ENCODE results near the gene GPC6.

The GPC6 gene

DNA sequence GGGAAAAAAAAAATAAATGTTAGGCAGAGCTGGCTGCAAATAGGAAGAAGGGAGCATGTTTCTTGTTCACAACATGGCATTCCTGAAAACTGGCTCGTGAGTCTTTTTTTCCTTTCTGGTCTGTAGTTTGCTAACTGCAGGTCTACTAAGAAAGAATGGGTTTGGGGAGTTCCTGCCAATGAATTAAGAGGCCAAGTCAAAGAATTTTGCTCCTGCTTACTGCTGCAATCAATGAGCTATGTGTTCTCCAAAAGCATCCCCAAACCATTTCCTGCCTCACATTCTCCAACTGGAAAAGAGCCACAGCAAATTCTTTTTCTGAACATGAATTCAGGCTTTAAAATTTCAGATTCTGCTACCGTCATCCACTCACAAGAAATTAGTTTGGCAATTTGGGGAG, 1164.3 kb downstream of the GPC6 start:
- no peak for DNase-seq

DNA sequence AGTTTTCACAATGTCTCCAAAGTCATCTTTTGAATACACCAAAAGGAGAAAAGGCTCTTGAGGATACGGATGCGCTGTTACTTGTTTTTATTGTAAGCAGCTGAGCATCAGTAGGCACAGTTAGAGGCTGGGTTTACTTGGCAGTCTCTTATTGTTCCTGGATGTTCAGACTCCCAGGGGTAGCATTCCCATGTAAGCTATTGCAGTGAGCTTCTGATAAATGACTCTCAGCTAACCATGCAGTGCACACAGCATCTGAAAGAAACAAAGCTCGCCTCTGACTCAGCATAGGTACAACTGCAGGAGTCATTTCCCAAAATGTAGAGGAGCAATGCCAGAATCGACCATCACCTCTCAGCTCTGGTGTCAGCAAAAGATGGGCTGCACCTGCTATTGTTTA, 1168.1 kb downstream of the GPC6 start:
- DNase-seq = no peak

- no peak for DNase-seq
These were observed 1169.3 kb downstream of the GPC6 start for GRCh38 chr13:94395860-94396259.

GRCh38 chr13:94399812-94400211, 1173.2 kb downstream of the GPC6 start:
- no peak for DNase-seq

DNA sequence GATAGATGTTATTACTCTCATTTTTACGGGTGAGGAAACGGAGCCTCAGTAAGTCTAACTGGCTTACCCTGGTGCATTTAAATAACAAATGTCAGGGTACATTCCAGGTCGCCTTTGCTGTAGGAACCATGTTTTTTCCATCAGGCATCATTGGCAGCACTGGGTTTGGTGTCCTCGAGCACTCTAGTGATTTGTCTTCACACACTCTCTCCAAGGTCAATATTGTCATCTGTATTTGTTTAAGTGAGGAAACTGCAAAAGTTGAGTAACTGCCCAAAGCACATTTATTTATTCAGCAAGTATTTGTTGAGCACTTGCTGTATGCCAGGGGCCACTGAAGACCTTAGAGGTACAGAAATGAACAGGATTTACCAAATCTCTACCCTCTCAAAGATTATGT, 1174.3 kb downstream of the GPC6 start:
- no peak for DNase-seq

DNA sequence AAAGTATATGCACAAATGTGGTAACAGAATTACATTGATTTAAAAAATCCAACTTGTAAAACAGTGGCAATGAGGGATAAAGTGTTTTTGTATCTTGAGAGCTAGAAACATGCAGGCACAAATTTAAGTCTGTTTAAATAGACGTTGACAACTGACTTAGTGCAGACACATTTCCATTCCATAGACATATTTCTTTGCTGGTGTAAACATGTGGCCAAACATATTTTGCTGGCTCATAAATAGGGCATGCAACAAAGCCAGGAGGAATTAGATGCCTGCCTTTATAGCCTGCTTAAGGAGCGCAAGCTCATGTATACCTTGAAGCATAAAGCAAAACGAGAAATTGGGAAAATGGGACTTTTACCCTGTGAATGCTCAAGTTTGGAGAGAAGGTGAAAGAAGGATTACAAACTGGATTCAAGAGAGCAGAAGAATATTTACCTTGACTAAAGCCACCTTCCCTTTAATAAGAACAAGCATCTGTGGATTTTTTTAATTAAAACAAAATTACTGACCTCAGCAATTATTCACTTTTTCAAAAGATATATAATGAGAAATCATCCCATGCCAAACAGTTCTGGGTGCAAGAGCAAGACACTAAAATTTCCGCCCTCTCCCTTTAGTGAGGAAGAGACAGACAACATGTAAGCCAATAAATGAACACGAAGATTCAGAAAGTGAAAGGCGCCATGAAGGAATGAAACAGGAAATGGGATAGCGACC, 1181.9 kb downstream of the GPC6 start:
- DNase-seq = no peak

GRCh38 chr13:94411747-94412146, 1185.1 kb downstream of the GPC6 start:
- no peak for DNase-seq

- no peak for DNase-seq
These were observed 1186.4 kb downstream of the GPC6 start for GRCh38 chr13:94412870-94413597.

DNA sequence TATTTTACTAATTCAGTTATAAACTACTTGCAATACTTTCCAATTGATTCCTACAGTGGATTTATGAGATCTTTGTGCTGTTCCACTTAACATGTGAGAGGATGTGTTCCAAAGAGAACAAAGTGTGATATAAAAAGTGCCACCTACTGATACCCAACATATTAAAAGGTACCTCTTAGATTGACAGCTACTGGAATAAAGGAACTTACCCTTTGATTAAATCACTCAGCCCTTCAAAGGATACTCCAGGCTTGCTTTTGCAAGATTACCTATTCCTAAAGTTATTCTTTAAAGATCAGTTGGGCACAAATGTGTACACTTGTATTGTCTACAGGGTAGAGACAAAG, 1187.0 kb downstream of the GPC6 start:
- DNase-seq = no peak

DNA sequence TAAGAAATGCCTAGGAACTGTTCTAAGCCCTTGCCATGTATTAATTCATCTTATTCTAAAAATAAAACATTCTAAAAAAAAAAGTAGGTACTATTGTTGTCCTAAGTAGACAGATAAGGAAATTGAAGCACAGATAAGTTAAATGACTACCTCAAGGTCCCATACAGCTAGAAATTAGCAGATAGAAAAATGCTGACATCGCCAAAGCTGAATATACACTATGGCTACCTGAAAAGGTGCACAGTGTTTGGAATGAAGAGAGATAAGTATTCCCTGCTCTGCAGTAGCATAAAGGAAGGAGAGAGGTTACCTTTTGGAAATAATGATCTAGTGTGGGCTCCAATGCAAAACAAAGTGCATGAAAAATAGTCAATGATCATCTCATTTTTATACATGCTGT, 1187.5 kb downstream of the GPC6 start:
- DNase-seq = no peak

DNA sequence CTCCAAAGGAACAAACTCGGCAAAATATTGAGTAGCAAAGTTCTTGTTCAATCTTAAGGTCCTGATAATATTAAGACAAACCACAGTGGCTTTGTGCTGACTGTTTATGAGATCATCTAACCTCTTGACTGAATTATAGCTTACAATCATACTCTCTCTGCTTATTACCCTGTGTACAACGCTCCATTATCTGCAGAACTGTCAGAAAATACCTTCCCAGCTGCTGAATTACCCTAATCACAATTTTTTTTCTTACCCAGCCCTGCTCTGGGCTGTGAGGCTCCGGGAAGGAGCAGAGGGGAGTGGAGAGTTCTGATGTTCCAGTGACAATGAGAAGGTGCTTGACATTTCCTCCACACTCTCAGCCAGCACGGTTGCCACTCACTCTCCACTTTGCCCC, 1188.1 kb downstream of the GPC6 start:
- no peak for DNase-seq

GRCh38 chr13:94415500-94416237, 1189.1 kb downstream of the GPC6 start:
- DNase-seq = no peak

- peak in 1 of 5 experiments; percentile 15 for DNase-seq
These were observed 1190.0 kb downstream of the GPC6 start for GRCh38 chr13:94416454-94417080.

DNA sequence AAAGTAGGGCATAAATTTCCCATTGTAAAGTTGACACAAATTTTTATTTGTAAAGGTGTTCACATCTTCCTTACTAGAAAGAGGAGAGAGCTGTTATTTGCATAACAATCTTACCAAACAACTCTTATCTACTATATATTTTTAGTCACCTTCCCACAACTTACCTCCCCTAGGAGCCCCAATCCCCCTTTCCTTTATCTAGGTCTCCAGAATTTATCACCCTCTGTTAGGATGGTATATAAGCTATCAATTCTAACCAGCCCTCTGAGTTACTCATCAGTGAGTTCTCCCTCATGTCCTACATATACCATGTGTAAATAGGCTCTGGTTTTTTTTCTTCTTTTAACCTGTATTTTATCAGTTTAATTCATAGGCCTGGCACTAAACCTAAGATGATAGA, 1190.7 kb downstream of the GPC6 start:
- DNase-seq = no peak

DNA sequence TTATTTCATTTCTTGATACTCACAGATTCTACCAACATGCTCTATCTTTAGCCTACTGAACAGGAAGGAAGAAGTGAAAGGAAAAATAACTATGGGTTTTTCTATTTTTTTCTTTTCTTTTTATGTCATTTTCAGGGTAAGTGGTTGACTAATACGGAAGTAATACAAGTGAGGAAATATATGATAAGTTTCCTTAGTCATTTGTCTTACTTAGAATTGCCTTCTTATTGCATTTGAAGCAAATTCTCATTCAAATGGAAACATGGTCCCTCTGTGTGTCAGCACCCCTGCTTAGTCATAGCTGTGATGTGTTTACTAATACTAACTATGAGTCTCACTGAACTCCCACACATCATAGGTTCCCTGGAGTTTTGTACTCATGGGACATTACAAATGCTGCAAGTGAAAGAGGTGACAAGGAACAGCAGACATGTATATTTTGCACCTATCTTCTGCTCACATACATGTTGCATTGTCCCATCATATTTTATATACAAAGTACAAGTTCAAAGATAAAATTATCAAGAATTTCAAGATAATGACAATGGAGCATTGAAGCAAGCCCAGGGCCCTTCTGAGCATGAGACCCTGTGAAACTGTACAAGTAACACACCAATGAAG, 1192.8 kb downstream of the GPC6 start:
- peak in 2 of 5 experiments; percentile 5 to 50 for DNase-seq

- DNase-seq = no peak
These were observed 1193.3 kb downstream of the GPC6 start for GRCh38 chr13:94419925-94420305.

DNA sequence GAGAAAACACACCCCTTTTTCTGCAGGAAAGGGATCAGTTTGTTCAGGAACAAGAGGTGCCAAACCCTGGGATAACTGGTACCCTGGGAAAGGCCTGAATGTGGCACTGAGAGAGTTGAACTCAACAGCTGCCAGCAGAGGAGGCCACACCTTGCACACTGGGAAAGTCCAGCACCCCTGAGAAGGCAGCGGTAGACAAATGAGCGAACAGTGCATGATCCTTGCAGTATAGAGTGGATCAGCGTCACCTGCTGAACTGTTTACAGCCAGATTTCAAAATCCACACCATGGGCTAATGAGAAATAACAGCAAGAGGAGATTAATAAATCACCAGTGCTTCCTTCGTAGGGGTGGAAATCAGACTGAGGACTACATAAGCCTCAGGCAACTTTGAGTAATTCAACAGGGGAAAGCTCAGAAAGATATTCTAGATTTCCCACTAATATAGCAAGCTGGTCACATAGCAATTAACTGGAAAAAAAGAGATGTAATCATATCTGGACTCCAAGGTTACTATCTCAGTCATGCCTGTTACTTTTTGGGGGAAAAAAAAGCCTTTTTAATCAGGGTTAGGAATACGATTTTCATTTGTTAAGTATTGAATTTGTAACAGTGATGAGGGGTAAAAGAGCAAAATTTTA, 1200.8 kb downstream of the GPC6 start:
- no peak for DNase-seq

- no peak for DNase-seq
These were observed 1205.0 kb downstream of the GPC6 start for GRCh38 chr13:94431574-94431973.

DNA sequence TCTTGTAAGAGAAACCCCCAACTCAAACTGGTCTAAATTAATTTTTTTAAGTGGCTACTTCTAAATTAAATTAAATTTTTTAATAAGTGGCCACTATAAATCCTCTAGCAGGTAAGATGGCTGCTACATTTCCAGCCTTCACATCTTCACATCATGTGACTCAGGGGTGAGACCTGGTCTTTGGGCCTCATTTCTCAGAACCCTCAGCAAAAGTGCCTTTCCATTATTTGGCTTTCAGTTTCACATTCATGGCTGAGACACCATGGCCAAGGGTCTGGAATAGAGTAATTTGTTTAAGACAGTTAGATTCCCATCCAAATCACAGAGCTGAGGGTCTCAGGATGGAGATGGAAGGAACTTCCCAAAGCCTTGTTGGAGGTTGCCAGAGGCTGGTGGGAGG, 1205.4 kb downstream of the GPC6 start:
- peak in 1 of 5 experiments; percentile 15 for DNase-seq

- DNase-seq = peak in 1 of 5 experiments; percentile 52
These were observed 1206.7 kb downstream of the GPC6 start for GRCh38 chr13:94433055-94433961.

DNA sequence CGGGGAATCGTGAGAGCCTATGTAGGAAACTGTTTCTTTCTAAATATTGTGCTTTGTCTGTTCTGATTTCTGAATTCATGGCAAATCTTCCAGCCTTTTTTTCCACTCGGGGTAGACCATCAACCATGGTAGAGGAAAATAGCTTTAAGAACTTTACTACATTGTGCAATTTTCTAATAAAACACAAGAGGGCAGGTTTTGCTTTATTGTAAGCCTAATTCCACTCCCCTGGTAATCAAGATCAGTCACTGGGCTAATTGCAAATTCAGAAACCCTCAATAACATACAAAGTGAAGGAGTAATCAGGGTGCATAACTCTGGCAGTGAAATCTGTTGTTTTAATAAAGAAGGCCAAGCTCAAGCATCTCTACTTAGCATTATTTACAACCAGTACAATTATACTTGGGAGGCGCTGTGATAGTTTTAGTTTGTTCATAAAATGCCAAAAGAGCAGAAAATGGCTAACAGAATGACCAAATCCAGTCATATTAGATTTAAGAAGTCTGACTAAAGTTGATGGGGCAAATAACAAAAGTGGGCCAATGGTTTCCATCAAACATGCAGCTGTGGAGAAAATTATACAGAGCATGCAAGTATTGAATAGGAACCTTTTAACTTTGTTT, 1209.1 kb downstream of the GPC6 start:
- peak in 2 of 5 experiments; percentile 3 to 51 for DNase-seq
